Omental fat pad (tissue), 4 donors: Measurements from ENCODE around the gene ST6GALNAC6. TPM values are rescaled to one million over a fixed set of nuclear protein-coding genes. Genes with fewer than 3 reads are reported as not detected.
A peak's percentile ranks its signal among the peaks of the same experiment; 100 is the strongest.

Experiments
- ATAC-seq: fragments of 150-250 bp; one replicate; pipeline ENCODE4 v1.9.1; 2016; ENCODE audit warnings: mild to moderate bottlenecking, moderate library complexity; ENCODE audit not compliant: low FRiP score
- DNase-seq: peaks from one replicate; pipeline ENCODE4 v3.0.0-alpha.2; 2019; ENCODE audit warnings: low spot score
- total RNA-seq, 4 donors: library from RNA; depleted of rRNA; stranded (reverse); fragments of >200 nt; gene quantifications; one replicate each; pipeline ENCODE4 v1.1.0, GENCODE V29; 2016
- TF ChIP-seq, protein P1 (sequence below), 3 donors: fragments of 450-650 bp; IDR thresholded peaks; one replicate each; pipeline ENCODE4 v1.5.1; 2016 to 2017; ENCODE audit warnings: antibody characterized with exemption in 3 of 3, mild to moderate bottlenecking in 3 of 3, moderate library complexity in 2 of 3

The ST6GALNAC6 gene
- total RNA-seq, 4 donors from 2014 or later, result 138 to 213 (median 155) TPM

DNA sequence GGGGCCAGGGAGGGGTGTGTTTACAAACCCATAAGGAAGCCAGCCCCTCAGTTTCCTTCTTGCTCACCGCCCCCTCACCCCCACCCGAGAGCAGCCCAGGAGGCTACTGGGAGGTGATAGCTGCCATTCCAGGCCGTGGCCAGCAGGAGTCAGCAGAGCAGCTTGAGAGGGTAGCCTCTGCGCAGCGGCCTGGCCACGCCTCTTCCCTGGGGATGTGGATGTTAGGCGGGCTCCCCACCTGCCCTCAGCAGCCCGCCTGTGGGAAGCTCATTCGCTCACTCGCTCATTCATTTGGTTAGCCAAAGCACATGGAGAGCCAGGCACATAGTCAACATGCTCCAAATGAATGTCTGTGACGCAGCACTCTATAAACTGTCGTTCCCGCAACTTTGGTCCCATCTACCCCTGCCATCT, 44.3 kb upstream of the ST6GALNAC6 start:
- peak; percentile 52 for ATAC-seq

DNA sequence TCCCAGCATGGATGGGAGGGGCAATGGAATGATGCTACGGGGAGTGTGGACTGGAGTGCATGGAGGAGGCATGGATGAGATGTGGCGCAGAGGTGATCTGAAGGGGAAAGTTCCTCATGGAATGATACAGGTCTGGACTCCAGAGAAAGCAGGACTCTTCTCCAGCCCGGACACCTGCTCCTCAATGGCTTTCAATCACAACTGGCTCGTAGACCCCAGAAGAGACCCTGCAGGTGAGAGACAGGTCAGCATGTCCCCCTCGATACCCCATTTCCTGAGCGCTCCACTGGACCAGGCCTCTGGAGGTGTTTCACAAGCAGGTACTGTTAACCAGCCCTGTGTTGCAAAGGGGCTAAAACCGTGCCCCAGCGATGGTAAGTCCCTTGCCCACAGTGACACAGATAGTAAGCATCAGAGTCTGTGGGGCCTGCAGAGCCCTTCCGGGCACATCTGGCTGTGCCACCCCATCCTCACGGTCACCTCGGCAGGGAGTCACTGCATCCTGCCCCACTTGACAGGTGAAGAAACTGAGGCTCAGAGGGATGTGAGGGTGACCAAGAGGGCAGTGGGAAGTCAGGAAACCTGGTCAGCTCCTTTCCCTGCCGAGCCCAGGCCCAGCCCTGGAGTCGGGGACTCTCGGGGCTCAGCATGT, 43.7 kb upstream of the ST6GALNAC6 start:
- DNase-seq, result no peak
- TF ChIP-seq, protein P1, sequence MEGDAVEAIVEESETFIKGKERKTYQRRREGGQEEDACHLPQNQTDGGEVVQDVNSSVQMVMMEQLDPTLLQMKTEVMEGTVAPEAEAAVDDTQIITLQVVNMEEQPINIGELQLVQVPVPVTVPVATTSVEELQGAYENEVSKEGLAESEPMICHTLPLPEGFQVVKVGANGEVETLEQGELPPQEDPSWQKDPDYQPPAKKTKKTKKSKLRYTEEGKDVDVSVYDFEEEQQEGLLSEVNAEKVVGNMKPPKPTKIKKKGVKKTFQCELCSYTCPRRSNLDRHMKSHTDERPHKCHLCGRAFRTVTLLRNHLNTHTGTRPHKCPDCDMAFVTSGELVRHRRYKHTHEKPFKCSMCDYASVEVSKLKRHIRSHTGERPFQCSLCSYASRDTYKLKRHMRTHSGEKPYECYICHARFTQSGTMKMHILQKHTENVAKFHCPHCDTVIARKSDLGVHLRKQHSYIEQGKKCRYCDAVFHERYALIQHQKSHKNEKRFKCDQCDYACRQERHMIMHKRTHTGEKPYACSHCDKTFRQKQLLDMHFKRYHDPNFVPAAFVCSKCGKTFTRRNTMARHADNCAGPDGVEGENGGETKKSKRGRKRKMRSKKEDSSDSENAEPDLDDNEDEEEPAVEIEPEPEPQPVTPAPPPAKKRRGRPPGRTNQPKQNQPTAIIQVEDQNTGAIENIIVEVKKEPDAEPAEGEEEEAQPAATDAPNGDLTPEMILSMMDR (IDR thresholded peaks at IDR 0.05), result no peak
- no peak for ATAC-seq

More for the DNA sequence above, 44.3 kb upstream of the ST6GALNAC6 start:
- peak; percentile 70 for DNase-seq
- TF ChIP-seq, protein P1 (IDR thresholded peaks at IDR 0.05), result peak in 1 of 3 donors; percentile 84

DNA sequence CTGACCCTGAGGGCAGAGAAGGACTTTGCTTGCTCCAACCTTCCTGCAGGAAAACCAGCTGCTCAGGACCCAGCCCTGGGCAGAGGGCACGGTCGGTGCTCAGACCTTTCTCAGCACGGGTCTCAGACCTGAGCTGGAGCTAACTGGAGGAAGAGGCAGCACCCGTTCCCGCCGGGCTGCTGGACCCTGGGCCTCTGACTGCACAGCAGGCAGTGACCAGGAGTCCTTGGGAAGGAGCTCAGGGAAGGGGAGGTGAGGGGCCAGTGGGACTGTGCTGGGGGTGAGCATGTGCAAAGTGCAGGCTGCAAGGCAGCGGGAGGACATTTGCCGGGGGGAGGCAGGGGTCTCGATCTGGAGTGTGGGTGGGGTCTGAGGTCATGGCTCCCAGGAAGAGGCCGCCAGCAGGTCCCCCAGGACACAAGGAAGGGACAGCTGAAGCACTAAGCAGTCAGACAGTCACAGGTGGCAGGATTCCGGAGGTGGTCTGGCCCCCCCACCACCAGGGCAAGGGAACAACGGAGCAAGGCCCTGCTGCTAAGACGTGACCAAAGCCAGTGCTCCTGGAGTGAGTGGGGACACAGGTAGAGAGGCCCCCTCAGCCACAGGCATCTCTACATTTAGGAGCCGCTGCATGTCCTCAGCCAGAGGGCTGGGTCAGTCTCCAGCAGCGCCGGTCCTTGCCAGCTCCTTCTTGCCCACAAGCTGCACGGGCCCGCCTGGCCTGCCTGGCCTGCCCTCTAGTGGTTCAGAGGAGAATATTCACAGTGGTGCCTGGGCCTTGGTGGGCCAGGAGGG, 43.0 kb upstream of the ST6GALNAC6 start:
- TF ChIP-seq, protein P1 (IDR thresholded peaks at IDR 0.05), result peak in 1 of 3 donors; percentile 58
- no peak for DNase-seq
- ATAC-seq, result peak; percentile 38

DNA sequence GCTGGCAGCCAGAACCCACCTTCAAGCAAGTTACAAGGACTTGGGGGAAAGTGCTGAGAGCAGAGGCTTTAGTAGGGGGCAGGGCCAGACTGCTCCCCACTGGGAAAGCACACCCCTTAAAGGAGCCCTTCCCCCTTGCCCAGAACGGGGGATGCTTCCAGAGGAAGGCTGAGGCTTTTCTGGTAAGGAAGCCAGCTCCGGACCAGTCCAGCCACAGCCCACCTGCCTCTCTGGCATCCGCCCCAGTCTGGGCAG, 42.5 kb upstream of the ST6GALNAC6 start:
- TF ChIP-seq, protein P1 (IDR thresholded peaks at IDR 0.05), result no peak
- DNase-seq (no peak), ATAC-seq (no peak)

DNA sequence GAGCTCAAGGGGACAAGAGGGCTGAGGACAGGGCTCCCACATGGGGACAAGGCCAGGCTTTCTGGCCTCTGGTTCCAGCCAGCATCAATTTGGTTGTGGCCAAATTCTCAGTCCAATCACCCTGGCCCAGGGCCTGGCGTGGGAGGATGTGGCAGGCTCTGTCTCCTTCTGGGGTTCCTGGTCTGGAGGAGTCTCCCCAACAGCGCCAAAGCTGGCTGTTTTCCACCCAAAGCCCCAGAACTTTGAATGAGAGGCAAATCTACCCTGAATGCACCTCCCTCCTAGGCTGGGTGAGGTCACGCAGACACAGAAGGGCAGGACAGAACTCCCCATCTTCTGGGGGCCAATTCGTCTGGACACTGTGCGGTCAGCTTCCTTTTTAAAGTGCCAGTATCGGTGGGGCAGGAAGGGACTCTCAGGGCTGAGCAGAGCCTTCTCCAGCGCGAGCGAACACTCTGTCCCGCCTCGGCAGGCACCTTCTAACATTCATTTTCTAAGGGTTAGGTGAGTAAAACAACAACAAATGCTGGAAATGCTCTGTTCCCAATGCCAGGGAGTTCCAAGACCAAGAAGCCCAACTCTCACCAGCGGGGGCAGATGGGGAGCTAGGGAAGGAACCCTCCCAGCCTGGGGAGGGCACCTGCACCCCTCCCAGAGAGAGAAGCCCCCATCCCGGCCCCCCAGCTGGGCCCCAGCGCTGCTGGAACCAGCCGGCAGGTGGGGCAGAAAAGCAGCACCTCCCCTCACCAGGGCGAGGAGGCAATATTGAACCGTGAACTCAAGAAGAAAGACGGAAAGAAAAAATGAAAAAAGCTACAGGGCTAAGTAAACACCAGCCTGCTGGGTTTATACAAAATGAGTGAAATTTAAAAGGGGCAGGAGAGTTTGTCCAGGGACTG, 41.9 kb upstream of the ST6GALNAC6 start:
- DNase-seq, result no peak
- TF ChIP-seq, protein P1 (IDR thresholded peaks at IDR 0.05), result no peak

DNA sequence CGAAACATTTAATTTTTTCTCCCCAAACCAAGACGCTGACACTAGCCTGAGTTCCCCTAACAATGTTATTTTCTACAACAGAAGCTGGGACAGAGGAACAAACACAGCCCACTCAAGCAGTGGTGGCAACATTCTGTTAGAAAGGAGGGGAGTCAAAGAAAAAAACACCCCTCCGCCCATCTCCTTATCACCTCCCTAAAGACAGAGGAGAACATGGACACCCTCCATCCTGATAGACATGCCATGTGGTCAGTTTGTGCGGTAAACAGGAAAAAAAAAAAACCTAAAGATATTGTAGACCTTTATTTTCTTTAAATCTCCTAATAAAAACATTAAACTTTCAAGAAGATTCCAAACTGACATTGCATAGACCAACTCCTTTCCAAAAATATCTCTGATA, 41.2 kb upstream of the ST6GALNAC6 start:
- no peak for ATAC-seq
- TF ChIP-seq, protein P1 (IDR thresholded peaks at IDR 0.05), result no peak
- no peak for DNase-seq

More for the DNA sequence above, 41.9 kb upstream of the ST6GALNAC6 start:
- no peak for ATAC-seq
